ENCODE data around the gene DDX55. TPM values are rescaled to one million over a fixed set of nuclear protein-coding genes. Genes with fewer than 3 reads are reported as not detected.

Gene DDX55
- polyA plus RNA-seq, 1 donor from 2014 or later, result 58.8 TPM

DNA sequence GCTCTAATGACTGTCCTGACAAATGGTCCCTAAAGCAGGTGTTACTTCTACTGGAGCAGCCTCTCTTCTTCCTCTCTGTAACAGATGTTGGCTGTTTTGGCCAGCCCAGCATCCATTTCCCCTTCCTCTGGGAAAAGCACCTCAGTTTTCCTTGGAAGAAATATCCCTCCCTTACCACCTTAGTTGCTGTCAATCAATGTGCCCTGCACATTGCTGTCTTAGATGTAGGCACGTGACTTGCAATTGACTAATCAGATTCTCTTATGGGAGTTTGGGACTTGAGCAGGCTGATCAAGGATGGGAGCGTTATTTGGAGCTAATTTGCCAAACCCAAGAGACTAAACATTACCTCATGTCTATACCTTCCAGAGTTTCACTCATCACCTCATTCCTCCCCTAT is 29.5 kb upstream of the DDX55 start:
- Histone ChIP-seq H3K27ac (ENCODE audit: low read length) (no peak overlapping the region), H3K9me3 (ENCODE audit: low read length) (no peaks in the 10 kb centered on the region), H3K4me2 (ENCODE audit: low read length) (no peak overlapping the region), H3K9ac (ENCODE audit: low read length) (no peak overlapping the region), H3K4me3 (ENCODE audit: low read length) (peak overlapping the region; percentile 23), H2AFZ (ENCODE audit: low read depth, low read length) (no peak overlapping the region), H3K36me3 (ENCODE audit: insufficient read depth, low read length) (no peaks in the 10 kb centered on the region), H4K20me1 (ENCODE audit: insufficient read depth) (no peaks in the 10 kb centered on the region), H3K79me2 (replicated peaks; ENCODE audit: insufficient read depth, low read length) (no peaks in the 10 kb centered on the region), H3K27me3 (ENCODE audit: insufficient read depth, low read depth, low read length) (no peaks in the 10 kb centered on the region), H3F3A (ENCODE audit: insufficient read depth, low read length, poor library complexity, severe bottlenecking) (no peaks in the 10 kb centered on the region), H3K9me2 (ENCODE audit: insufficient read depth, low read length) (no peaks in the 10 kb centered on the region)
- TF ChIP-seq RAD21 (conservative IDR thresholded peaks at IDR 0.05), result no peak
- no peak for TF ChIP-seq EP300 (conservative IDR thresholded peaks at IDR 0.05; ENCODE audit: poor library complexity, severe bottlenecking)
- no peak for TF ChIP-seq EZH2 (IDR thresholded peaks at IDR 0.05; ENCODE audit: borderline replicate concordance, insufficient read depth, low read length, poor library complexity, severe bottlenecking)
- no peak for TF ChIP-seq MXI1 (conservative IDR thresholded peaks at IDR 0.05; ENCODE audit: poor library complexity, severe bottlenecking)
- no peak for TF ChIP-seq SMC3 (conservative IDR thresholded peaks at IDR 0.05; ENCODE audit: poor library complexity)
- TF ChIP-seq TAF1 (IDR thresholded peaks at IDR 0.05; ENCODE audit: low read depth), result no peak
- TF ChIP-seq, protein P1, sequence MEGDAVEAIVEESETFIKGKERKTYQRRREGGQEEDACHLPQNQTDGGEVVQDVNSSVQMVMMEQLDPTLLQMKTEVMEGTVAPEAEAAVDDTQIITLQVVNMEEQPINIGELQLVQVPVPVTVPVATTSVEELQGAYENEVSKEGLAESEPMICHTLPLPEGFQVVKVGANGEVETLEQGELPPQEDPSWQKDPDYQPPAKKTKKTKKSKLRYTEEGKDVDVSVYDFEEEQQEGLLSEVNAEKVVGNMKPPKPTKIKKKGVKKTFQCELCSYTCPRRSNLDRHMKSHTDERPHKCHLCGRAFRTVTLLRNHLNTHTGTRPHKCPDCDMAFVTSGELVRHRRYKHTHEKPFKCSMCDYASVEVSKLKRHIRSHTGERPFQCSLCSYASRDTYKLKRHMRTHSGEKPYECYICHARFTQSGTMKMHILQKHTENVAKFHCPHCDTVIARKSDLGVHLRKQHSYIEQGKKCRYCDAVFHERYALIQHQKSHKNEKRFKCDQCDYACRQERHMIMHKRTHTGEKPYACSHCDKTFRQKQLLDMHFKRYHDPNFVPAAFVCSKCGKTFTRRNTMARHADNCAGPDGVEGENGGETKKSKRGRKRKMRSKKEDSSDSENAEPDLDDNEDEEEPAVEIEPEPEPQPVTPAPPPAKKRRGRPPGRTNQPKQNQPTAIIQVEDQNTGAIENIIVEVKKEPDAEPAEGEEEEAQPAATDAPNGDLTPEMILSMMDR (IDR thresholded peaks at IDR 0.05; ENCODE audit: poor library complexity, severe bottlenecking), result no peak
- no peak for TF ChIP-seq POLR2AphosphoS5 (IDR thresholded peaks at IDR 0.05)
- no peak for TF ChIP-seq REST (IDR thresholded peaks at IDR 0.05; ENCODE audit: borderline replicate concordance)

DNA sequence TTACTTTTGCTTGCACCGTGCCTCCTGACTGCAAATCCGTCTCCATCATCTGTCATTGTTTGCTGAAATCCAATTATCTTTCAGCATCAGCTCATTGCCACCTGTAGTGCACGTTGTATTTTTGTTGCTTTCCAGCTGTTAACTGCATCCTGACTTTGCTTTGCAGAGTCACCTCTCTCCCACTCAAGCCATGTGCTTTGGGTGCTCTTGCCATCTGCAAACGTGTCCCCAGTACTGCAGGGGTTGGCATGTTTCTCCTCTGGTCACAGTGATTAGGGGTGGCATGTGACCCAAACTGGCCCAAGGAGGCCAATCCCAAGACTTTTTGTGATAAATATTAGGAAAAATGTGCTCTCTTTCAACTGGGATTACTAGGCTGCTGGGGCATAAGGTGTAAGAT is 28.0 kb upstream of the DDX55 start:
- Histone ChIP-seq H3K27ac (ENCODE audit: low read length) (no peak overlapping the region), H3K9me2 (ENCODE audit: insufficient read depth, low read length) (no peaks in the 10 kb centered on the region), H3K79me2 (replicated peaks; ENCODE audit: insufficient read depth, low read length) (no peaks in the 10 kb centered on the region), H4K20me1 (ENCODE audit: insufficient read depth) (no peaks in the 10 kb centered on the region), H3K4me2 (ENCODE audit: low read length) (no peak overlapping the region), H2AFZ (ENCODE audit: low read depth, low read length) (no peak overlapping the region), H3K9ac (ENCODE audit: low read length) (no peak overlapping the region), H3K27me3 (ENCODE audit: insufficient read depth, low read depth, low read length) (no peaks in the 10 kb centered on the region), H3F3A (ENCODE audit: insufficient read depth, low read length, poor library complexity, severe bottlenecking) (no peaks in the 10 kb centered on the region), H3K36me3 (ENCODE audit: insufficient read depth, low read length) (no peaks in the 10 kb centered on the region), H3K4me3 (ENCODE audit: low read length) (no peak overlapping the region), H3K9me3 (ENCODE audit: low read length) (no peaks in the 10 kb centered on the region)
- no peak for TF ChIP-seq RAD21 (conservative IDR thresholded peaks at IDR 0.05)
- no peak for TF ChIP-seq MXI1 (conservative IDR thresholded peaks at IDR 0.05; ENCODE audit: poor library complexity, severe bottlenecking)
- TF ChIP-seq, protein P1 (IDR thresholded peaks at IDR 0.05; ENCODE audit: poor library complexity, severe bottlenecking), result no peak
